ENCODE results near the gene SCAF1.

The SCAF1 gene

DNA sequence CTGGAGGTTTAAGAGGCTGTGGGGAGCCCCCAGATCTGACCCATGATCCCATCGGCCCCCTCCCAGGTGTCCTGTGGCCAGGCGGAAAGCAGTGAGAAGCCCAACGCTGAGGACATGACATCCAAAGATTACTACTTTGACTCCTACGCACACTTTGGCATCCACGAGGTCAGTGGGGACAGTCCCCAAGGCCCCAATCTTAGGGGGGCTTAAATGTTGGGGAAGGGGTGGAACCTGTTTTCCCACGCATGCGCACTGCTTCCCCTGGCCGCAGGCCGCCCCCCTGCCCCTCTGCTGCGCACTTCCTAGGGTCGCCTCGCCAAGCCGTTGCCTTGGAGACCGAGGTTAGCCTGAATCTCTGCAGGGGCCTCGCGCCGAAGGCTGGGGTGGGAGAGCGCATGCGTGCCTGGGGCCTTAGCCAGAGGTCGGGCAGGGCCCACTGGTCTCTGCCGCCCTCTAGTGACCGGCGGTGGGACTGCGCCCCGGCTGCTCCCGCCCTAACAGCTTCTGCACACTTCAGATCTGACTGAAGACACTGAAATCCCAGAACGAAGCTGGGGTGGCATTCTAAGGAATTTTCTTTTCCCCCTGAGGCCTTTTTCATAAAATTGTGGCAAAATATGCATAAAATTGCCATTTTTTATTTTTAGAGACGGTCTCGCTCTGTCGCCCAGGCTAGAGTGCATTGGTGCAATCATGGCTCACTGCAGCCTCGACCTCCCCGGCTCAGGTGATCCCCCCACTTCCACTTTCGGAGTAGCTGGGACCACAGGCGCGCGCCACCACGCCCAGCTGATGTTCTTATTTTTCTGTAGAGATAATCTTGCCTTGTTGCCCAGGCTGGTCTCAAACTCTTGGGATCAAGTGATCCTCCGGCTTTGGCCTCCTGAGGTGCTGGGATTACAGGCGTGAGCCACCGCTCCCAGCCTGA is 38.7 kb downstream of the SCAF1 start:
- in situ Hi-C loops (cut with HindIII; ENCODE audit: low sequenced_read_pairs): no loop called here
- TF ChIP-seq, protein P1, sequence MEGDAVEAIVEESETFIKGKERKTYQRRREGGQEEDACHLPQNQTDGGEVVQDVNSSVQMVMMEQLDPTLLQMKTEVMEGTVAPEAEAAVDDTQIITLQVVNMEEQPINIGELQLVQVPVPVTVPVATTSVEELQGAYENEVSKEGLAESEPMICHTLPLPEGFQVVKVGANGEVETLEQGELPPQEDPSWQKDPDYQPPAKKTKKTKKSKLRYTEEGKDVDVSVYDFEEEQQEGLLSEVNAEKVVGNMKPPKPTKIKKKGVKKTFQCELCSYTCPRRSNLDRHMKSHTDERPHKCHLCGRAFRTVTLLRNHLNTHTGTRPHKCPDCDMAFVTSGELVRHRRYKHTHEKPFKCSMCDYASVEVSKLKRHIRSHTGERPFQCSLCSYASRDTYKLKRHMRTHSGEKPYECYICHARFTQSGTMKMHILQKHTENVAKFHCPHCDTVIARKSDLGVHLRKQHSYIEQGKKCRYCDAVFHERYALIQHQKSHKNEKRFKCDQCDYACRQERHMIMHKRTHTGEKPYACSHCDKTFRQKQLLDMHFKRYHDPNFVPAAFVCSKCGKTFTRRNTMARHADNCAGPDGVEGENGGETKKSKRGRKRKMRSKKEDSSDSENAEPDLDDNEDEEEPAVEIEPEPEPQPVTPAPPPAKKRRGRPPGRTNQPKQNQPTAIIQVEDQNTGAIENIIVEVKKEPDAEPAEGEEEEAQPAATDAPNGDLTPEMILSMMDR (IDR thresholded peaks at IDR 0.05; ENCODE audit: low read depth, low read length, missing control alignments): peak; percentile 100
- DNase-seq (ENCODE audit: low read depth): peak; percentile 67
- H3K4me3 ChIP-seq (ENCODE audit: low read depth, low read length): peak overlapping the region; percentile 14

DNA sequence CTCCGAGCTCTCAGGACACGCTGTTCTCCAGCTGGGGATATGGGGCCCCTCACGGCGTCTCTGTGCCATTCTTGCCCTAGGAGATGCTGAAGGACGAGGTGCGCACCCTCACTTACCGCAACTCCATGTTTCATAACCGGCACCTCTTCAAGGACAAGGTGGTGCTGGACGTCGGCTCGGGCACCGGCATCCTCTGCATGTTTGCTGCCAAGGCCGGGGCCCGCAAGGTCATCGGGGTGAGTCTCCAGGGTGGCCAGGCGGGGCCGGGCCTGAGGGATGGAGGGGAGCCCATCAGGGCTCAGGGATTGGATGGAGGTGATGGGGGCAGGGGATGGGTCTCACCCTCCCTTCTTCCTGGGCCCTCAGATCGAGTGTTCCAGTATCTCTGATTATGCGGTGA is 39.8 kb downstream of the SCAF1 start:
- in situ Hi-C loops (cut with HindIII; ENCODE audit: low sequenced_read_pairs): no loop called here
- TF ChIP-seq, protein P1 (IDR thresholded peaks at IDR 0.05; ENCODE audit: low read depth, low read length, missing control alignments): no peak
- DNase-seq (ENCODE audit: low read depth): no peak
- H3K4me3 ChIP-seq (ENCODE audit: low read depth, low read length): no peak overlapping the region

DNA sequence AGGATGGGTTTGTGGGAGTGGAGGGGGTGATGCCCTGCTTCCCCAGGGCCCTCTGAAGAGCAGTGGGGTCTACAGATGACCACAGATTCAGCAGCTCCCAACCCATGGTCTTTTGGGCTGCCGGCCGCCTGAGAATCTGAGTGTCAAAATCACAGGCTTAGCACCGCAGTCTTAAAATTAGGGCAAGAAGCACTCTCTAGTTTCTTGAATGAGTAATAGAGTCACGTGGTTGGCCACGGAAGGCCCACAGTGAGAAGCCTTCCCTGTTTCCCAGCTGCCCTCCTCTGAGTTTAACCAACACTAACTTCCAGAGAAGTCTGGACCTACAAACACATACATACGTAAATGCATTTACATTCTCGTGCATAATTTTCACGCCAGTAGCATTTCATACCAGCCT is 40.3 kb downstream of the SCAF1 start:
- TF ChIP-seq, protein P1 (IDR thresholded peaks at IDR 0.05; ENCODE audit: low read depth, low read length, missing control alignments): no peak
- no peak for DNase-seq (ENCODE audit: low read depth)
- H3K4me3 ChIP-seq (ENCODE audit: low read depth, low read length): no peak overlapping the region
- in situ Hi-C loops (cut with HindIII; ENCODE audit: low sequenced_read_pairs): no loop called here

DNA sequence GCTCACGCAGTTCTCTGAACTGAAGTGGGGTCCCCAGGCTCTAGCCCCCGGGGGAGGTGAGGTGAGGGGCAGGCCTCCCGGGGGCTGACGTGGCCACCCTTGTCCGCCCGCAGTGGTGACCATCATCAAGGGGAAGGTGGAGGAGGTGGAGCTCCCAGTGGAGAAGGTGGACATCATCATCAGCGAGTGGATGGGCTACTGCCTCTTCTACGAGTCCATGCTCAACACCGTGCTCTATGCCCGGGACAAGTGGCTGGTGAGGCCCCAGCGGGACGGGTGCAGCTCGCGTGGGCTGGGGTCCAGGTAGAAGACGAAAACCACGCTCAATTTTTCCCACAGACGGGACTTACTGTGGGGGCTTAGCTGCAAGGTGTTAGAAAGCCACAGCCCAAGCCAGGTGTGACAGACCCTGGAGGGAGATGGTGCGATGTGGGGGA is 41.8 kb downstream of the SCAF1 start:
- H3K4me3 ChIP-seq (ENCODE audit: low read depth, low read length): no peak overlapping the region
- in situ Hi-C loops (cut with HindIII; ENCODE audit: low sequenced_read_pairs): no loop called here
- DNase-seq (ENCODE audit: low read depth): no peak
- TF ChIP-seq, protein P1 (IDR thresholded peaks at IDR 0.05; ENCODE audit: low read depth, low read length, missing control alignments): no peak

DNA sequence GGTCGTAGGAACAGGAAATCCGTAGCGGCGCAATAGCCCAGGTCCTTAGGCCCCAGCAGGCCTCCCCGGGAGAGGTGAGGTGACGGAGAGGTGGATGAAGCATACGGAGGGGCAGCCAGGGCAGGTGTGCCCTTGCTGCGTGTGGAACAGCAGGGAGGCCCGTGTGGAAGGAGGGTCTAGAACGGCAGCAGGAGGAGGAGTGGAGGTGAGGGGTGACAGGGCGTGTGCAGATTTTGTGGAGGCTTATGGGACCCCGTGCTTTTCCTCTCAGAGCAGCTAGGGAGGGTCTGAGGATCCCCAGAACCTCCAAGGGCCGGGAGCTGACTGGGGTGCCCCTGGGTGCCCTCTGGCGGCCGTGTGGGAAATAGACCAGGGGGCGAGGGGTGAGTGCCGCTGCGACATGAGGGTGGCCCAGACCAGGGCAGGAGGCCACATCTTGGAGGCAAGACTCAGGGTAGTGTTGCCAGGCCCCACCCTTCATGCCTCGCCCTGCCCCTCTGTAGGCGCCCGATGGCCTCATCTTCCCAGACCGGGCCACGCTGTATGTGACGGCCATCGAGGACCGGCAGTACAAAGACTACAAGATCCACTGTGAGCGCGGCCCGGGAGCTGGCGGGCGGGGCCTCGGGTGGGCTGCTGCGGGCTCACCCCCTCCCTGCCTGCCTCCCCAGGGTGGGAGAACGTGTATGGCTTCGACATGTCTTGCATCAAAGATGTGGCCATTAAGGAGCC is 42.4 kb downstream of the SCAF1 start:
- in situ Hi-C loops (cut with HindIII; ENCODE audit: low sequenced_read_pairs): no loop called here
- DNase-seq (ENCODE audit: low read depth): no peak
- TF ChIP-seq, protein P1 (IDR thresholded peaks at IDR 0.05; ENCODE audit: low read depth, low read length, missing control alignments): peak; percentile 50
- H3K4me3 ChIP-seq (ENCODE audit: low read depth, low read length): no peak overlapping the region

DNA sequence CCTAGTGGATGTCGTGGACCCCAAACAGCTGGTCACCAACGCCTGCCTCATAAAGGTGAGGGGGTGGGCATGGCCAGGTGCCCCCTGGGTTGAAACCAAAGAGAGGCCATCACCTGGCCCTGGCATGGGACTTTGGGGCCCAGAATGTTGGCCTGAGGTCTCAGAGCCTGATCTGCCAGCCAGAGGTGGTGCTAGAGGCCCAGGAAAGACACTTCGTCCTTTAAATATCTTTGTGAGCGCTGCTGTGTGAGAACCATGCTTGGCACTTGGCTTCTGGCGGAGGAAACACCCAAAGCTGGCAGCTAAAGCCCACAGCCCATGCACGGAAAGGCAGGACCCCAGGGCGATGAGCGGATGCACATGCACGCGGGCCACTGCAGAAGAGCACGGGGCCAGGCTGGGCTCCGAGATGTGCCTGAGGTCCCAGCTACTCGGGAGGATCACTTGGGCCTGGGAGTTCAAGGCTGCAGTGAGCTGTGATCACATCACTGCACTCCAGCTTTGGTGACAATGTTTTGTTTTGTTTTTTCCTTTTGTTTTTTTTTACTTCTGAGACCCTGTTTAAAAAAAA is 43.1 kb downstream of the SCAF1 start:
- no peak for DNase-seq (ENCODE audit: low read depth)
- TF ChIP-seq, protein P1 (IDR thresholded peaks at IDR 0.05; ENCODE audit: low read depth, low read length, missing control alignments): no peak
- in situ Hi-C loops (cut with HindIII; ENCODE audit: low sequenced_read_pairs): no loop called here
- H3K4me3 ChIP-seq (ENCODE audit: low read depth, low read length): no peak overlapping the region

All from astrocyte of the cerebellum (primary cell).